HFFc6 (cell line): Measurements from ENCODE around the gene MYO9B. TPM values are rescaled to one million over a fixed set of nuclear protein-coding genes. Genes with fewer than 3 reads are reported as not detected.

Experiments used
- DNase-seq: peaks from one replicate; pipeline ENCODE4 v3.0.0-alpha.2; 2018
- H3K27ac Mint-ChIP-seq: 2 replicates; pipeline ENCODE4 v1.8.0; 2020; ENCODE audit warnings: mild to moderate bottlenecking, mixed read lengths
- H3K27me3 Mint-ChIP-seq: 2 replicates; pipeline ENCODE4 v1.8.0; 2021; ENCODE audit warnings: mild to moderate bottlenecking, moderate library complexity, mixed read lengths; ENCODE audit not compliant: insufficient read depth
- H3K36me3 Mint-ChIP-seq: 2 replicates; pipeline ENCODE4 v1.8.0; 2021; ENCODE audit warnings: low read depth, mixed read lengths
- H3K4me1 Mint-ChIP-seq: 2 replicates; pipeline ENCODE4 v1.8.0; 2020; ENCODE audit warnings: low read depth, mixed read lengths
- H3K4me3 Mint-ChIP-seq: 2 replicates; pipeline ENCODE4 v1.8.0; 2020; ENCODE audit warnings: mild to moderate bottlenecking, moderate library complexity, mixed read lengths
- H3K9me3 Mint-ChIP-seq: 2 replicates; pipeline ENCODE4 v1.8.0; 2020; ENCODE audit warnings: mild to moderate bottlenecking, mixed read lengths
- total RNA-seq, 6 experiments: library from RNA; stranded (reverse); fragmentation: NEBNext Ultra II Directional; extraction: Animal tissue kit (Norgen Biotek cat#: 25700); gene quantifications; 2 replicates in 1 of 6; 3 replicates in 5 of 6; pipeline ENCODE4 v1.2.3, GENCODE V29; 2021
- TF ChIP-seq, protein P1 (sequence below): fragments of 200-600 bp; sonication (generic); IDR thresholded peaks from 2 replicates; pipeline ENCODE4 v1.5.0; 2021; ENCODE audit warnings: antibody characterized with exemption, mild to moderate bottlenecking

The MYO9B gene
- total RNA-seq, 6 experiments from 2014 or later: 81.2 to 89.0 (median 83.4) TPM

DNA sequence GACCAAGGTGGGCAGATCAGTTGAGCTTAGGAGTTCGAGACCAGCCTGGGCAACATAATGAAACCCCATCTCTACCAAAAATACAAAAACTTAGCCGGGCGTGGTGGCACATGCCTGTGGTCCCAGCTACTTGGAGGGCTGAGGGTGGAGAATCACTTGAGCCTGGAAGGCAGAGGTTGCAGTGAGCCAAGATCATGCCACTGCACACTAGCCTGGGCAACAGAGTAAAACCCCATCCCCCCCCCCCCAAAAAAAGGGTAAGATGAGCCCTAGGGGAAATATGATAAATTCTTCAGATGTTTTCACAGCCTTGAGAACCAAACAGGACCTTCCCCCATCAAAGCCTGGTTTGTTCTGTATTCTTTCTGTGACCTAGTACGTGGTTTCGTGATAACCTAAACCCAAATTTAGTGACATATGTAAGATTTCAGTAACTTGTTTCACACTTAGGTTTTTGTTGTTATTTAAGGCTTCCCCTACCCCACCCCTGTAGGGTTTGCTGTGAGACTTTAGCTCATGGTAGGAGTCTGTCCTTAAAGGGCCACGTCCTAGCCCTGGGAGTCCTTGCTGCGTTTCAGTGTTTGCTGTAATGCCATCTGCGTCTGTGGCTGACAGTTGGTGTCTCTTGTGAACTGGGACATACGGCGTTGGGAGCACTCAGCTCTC lies 49.6 kb downstream of the MYO9B start:
- H3K27ac Mint-ChIP-seq: peak overlapping the region; percentile 65
- DNase-seq: no peak
- H3K9me3 Mint-ChIP-seq: no peaks in the 10 kb centered on the region
- H3K27me3 Mint-ChIP-seq: peaks cover 3% of the 10 kb centered on the region
- TF ChIP-seq, protein P1, sequence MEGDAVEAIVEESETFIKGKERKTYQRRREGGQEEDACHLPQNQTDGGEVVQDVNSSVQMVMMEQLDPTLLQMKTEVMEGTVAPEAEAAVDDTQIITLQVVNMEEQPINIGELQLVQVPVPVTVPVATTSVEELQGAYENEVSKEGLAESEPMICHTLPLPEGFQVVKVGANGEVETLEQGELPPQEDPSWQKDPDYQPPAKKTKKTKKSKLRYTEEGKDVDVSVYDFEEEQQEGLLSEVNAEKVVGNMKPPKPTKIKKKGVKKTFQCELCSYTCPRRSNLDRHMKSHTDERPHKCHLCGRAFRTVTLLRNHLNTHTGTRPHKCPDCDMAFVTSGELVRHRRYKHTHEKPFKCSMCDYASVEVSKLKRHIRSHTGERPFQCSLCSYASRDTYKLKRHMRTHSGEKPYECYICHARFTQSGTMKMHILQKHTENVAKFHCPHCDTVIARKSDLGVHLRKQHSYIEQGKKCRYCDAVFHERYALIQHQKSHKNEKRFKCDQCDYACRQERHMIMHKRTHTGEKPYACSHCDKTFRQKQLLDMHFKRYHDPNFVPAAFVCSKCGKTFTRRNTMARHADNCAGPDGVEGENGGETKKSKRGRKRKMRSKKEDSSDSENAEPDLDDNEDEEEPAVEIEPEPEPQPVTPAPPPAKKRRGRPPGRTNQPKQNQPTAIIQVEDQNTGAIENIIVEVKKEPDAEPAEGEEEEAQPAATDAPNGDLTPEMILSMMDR: no peak
- peaks cover 15% of the 10 kb centered on the region; the same call in 1 of the 2 replicates for H3K36me3 Mint-ChIP-seq
- H3K4me1 Mint-ChIP-seq: peaks cover 21% of the 10 kb centered on the region
- H3K4me3 Mint-ChIP-seq: 0 out of 2 replicates have a peak overlapping the region, but pooled peaks have one; percentile 11

DNA sequence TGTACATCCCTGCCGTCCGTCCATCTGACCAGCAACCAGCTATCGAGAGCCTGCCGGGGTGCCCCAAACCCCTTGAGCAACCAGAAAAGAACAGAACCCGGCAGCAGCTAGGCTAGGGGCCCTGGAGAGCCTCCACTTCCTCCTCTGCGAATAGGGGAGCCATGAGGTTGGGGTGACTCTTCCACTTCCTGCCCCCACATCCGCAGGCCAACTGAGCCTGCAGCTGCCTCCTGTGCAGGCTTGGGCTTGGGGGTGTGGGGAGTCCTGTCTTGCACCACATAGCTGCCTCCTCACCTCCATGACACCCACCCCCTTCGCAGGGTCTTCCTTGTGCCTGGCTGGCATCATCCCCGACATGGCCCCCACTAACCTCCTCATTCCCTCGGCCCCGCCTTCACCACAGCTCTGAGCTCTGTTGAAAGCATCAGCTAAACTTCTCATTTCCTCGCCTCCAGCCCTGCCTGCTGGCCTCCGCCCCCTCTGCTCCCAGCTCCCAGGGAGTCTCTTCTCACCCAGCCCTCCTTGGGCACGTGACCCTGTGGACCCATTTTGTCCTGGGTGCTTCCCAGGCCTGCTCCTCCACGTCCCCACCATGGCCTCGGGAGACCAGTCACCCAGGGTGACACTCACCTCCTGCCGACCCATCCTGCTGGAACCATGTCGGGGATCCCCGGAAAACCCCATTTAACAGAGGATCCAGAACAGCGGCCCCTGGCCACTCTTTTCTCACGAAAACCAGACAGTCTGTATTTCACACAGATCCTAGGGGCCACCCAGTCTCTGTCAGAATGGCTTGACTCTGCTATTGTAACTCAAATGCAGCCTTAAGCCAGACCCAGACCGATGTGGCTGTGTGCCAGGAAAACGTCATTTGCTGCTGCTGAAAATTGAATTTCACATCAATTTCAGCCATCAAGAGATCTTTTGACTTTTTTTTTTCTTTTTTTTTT lies 50.4 kb downstream of the MYO9B start:
- Mint-ChIP-seq H3K27me3 (peaks cover 3% of the 10 kb centered on the region), H3K27ac (peak overlapping the region; percentile 65), H3K4me3 (0 out of 2 replicates have a peak overlapping the region, but pooled peaks have one; percentile 20), H3K4me1 (peaks cover 21% of the 10 kb centered on the region), H3K36me3 (peaks cover 15% of the 10 kb centered on the region; the same call in 1 of the 2 replicates), H3K9me3 (no peaks in the 10 kb centered on the region)
- DNase-seq: no peak
- TF ChIP-seq, protein P1: no peak

DNA sequence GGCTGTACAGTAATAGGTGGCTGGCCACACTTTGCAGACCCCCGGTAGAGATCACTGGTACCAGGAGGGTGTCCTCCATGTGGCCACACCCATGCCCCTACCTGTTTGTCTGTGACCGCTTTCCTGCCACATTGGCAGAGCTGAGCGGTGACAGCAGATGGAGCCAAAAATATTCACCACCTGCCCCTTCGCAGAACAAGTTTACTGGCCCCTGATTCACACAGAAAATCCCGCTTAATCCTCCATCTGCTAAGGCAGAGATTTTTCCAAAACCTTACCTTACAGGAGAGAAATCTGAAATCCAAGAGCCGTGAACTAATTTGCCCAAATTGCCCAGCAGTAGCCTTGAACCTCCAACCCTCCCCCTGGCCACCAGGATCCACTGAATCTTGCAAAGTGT lies 52.1 kb downstream of the MYO9B start:
- Mint-ChIP-seq H3K36me3 (peaks cover 15% of the 10 kb centered on the region; the same call in 1 of the 2 replicates), H3K4me3 (no peak overlapping the region), H3K4me1 (peaks cover 21% of the 10 kb centered on the region), H3K27me3 (peaks cover 3% of the 10 kb centered on the region), H3K27ac (no peak overlapping the region), H3K9me3 (no peaks in the 10 kb centered on the region)
- TF ChIP-seq, protein P1: no peak
- DNase-seq: no peak

GRCh38 chr19:17128403-17128802 lies 52.8 kb downstream of the MYO9B start:
- no peak for DNase-seq

DNA sequence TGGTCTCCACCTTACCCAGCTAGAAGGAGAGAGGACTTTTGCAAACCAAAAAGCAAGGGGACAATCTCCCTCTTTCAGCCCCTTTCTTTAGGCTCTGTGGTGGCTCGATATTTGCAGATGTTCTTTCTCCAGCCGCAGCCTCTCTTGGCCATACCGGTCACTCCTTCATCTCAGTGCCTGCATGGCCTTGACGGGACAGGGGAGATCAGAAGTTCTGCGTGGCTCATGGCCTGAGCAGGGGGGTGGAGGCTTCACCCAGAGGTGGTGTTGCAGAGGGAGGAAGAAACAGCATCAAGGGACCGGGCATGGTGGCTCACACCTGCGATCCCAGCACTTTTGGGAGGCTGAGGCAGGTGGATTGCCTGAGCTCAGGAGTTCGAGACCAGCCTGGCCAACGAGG lies 53.2 kb downstream of the MYO9B start:
- no peak for DNase-seq
- Mint-ChIP-seq H3K27ac (no peak overlapping the region), H3K27me3 (peaks cover 3% of the 10 kb centered on the region), H3K9me3 (no peaks in the 10 kb centered on the region), H3K4me1 (peaks cover 28% of the 10 kb centered on the region), H3K36me3 (peaks cover 15% of the 10 kb centered on the region; the same call in 1 of the 2 replicates), H3K4me3 (no peak overlapping the region)
- TF ChIP-seq, protein P1: no peak

More at GRCh38 chr19:17128403-17128802, 52.8 kb downstream of the MYO9B start:
- Mint-ChIP-seq H3K27ac (no peak overlapping the region), H3K27me3 (peaks cover 3% of the 10 kb centered on the region), H3K36me3 (peaks cover 15% of the 10 kb centered on the region; the same call in 1 of the 2 replicates), H3K4me1 (peaks cover 24% of the 10 kb centered on the region), H3K9me3 (no peaks in the 10 kb centered on the region), H3K4me3 (no peak overlapping the region)
- TF ChIP-seq, protein P1: no peak
